ENCODE measurements around the gene DR1.

DNA sequence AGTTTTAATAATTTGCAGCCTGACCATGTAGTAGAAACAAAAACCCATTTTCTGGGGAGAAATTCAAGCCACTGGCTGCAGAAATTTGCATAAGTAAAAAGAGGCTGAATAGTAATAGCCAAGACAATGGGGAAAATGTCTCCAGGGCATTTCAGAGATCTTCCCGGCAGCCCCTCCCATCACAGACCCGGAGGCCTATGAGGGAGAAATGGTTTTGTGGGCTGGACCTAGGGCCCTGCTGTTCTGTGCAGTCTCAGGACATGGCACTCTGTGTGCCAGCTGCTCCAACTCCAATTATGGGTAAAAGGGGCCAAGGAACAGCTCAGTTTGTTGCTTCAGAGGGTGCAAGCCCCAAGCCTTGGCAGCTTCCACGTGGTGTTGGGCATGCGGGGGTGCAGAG, 62.5 kb downstream of the DR1 start:
- no peak for TF ChIP-seq POLR2A (IDR thresholded peaks at IDR 0.05; ENCODE audit: low read depth, low read length)
- no peak for TF ChIP-seq TAF1 (IDR thresholded peaks at IDR 0.05; ENCODE audit: borderline replicate concordance, low read depth, low read length)
- no peak for TF ChIP-seq POLR2AphosphoS5 (IDR thresholded peaks at IDR 0.05; ENCODE audit: low read depth, low read length)
